ENCODE results near the gene ZNF133. TPM values are rescaled to one million over a fixed set of nuclear protein-coding genes. Genes with fewer than 3 reads are reported as not detected.
"Not testable (repeated sequence)": the region's sequence is repeated elsewhere in the genome, so short reads cannot be mapped to it uniquely, and the experiment has no call there.

Gene ZNF133
- total RNA-seq, 1 donor from 2014 or later, result 7.8 TPM

- Mint-ChIP-seq H3K4me3 (no peak overlapping the region), H3K36me3 (ENCODE audit: low read depth) (no peaks in the 10 kb centered on the region), H3K9me3 (peaks cover 34% of the 10 kb centered on the region), H3K27me3 (ENCODE audit: insufficient read depth) (peaks cover 1% of the 10 kb centered on the region), H3K4me1 (ENCODE audit: low read depth) (no peaks in the 10 kb centered on the region), H3K27ac (no peak overlapping the region)
- DNase-seq (ENCODE audit: low spot score), result no peak
- intact Hi-C loops (cut with micrococcal nuclease), result no loop called here
These were observed 38.7 kb downstream of the ZNF133 start for GRCh38 chr20:18326990-18327389.

GRCh38 chr20:18331694-18332093, 43.4 kb downstream of the ZNF133 start:
- H3K4me3 Mint-ChIP-seq, result no peak overlapping the region
- H3K27me3 Mint-ChIP-seq (ENCODE audit: insufficient read depth), result no peaks in the 10 kb centered on the region
- intact Hi-C loops (cut with micrococcal nuclease), result no loop called here
- H3K36me3 Mint-ChIP-seq (ENCODE audit: low read depth), result no peaks in the 10 kb centered on the region
- DNase-seq (ENCODE audit: low spot score), result no peak
- H3K9me3 Mint-ChIP-seq, result peaks cover 57% of the 10 kb centered on the region
- H3K4me1 Mint-ChIP-seq (ENCODE audit: low read depth), result no peaks in the 10 kb centered on the region
- no peak overlapping the region for H3K27ac Mint-ChIP-seq

GRCh38 chr20:18349749-18350148, 61.4 kb downstream of the ZNF133 start:
- H3K9me3 Mint-ChIP-seq; intact Hi-C loops (cut with micrococcal nuclease); H3K4me3 Mint-ChIP-seq; H3K4me1 Mint-ChIP-seq (ENCODE audit: low read depth); H3K27ac Mint-ChIP-seq; H3K36me3 Mint-ChIP-seq (ENCODE audit: low read depth); DNase-seq (ENCODE audit: low spot score); H3K27me3 Mint-ChIP-seq (ENCODE audit: insufficient read depth): not testable (repeated sequence)

GRCh38 chr20:18359854-18360253, 71.5 kb downstream of the ZNF133 start:
- Mint-ChIP-seq H3K4me1 (ENCODE audit: low read depth) (no peaks in the 10 kb centered on the region), H3K27me3 (ENCODE audit: insufficient read depth) (peaks cover 6% of the 10 kb centered on the region), H3K36me3 (ENCODE audit: low read depth) (no peaks in the 10 kb centered on the region), H3K9me3 (no peaks in the 10 kb centered on the region), H3K4me3 (no peak overlapping the region), H3K27ac (no peak overlapping the region)
- intact Hi-C loops (cut with micrococcal nuclease), result no loop called here
- no peak for DNase-seq (ENCODE audit: low spot score)

- no peak overlapping the region for H3K27ac Mint-ChIP-seq
- no peaks in the 10 kb centered on the region for H3K36me3 Mint-ChIP-seq (ENCODE audit: low read depth)
- DNase-seq (ENCODE audit: low spot score), result no peak
- no peaks in the 10 kb centered on the region for H3K9me3 Mint-ChIP-seq
- intact Hi-C loops (cut with micrococcal nuclease), result no loop called here
- peaks cover 4% of the 10 kb centered on the region for H3K27me3 Mint-ChIP-seq (ENCODE audit: insufficient read depth)
- H3K4me3 Mint-ChIP-seq, result no peak overlapping the region
- H3K4me1 Mint-ChIP-seq (ENCODE audit: low read depth), result no peaks in the 10 kb centered on the region
These were observed 72.3 kb downstream of the ZNF133 start for GRCh38 chr20:18360635-18361034.

GRCh38 chr20:18361678-18362077, 73.4 kb downstream of the ZNF133 start:
- no peak for DNase-seq (ENCODE audit: low spot score)
- Mint-ChIP-seq H3K27me3 (ENCODE audit: insufficient read depth) (peaks cover 4% of the 10 kb centered on the region), H3K4me3 (no peak overlapping the region), H3K36me3 (ENCODE audit: low read depth) (no peaks in the 10 kb centered on the region), H3K4me1 (ENCODE audit: low read depth) (no peaks in the 10 kb centered on the region), H3K27ac (no peak overlapping the region), H3K9me3 (no peaks in the 10 kb centered on the region)
- intact Hi-C loops (cut with micrococcal nuclease), result no loop called here

GRCh38 chr20:18362916-18363315, 74.6 kb downstream of the ZNF133 start:
- Mint-ChIP-seq H3K4me3 (no peak overlapping the region), H3K27ac (no peak overlapping the region), H3K36me3 (ENCODE audit: low read depth) (no peaks in the 10 kb centered on the region), H3K4me1 (ENCODE audit: low read depth) (no peaks in the 10 kb centered on the region), H3K27me3 (ENCODE audit: insufficient read depth) (peaks cover 3% of the 10 kb centered on the region), H3K9me3 (no peaks in the 10 kb centered on the region)
- intact Hi-C loops (cut with micrococcal nuclease), result no loop called here
- DNase-seq (ENCODE audit: low spot score), result no peak

- no peak for DNase-seq (ENCODE audit: low spot score)
- H3K9me3 Mint-ChIP-seq, result no peaks in the 10 kb centered on the region
- H3K4me3 Mint-ChIP-seq, result no peak overlapping the region
- H3K36me3 Mint-ChIP-seq (ENCODE audit: low read depth), result no peaks in the 10 kb centered on the region
- intact Hi-C loops (cut with micrococcal nuclease), result no loop called here
- H3K27me3 Mint-ChIP-seq (ENCODE audit: insufficient read depth), result no peaks in the 10 kb centered on the region
- no peaks in the 10 kb centered on the region for H3K4me1 Mint-ChIP-seq (ENCODE audit: low read depth)
- H3K27ac Mint-ChIP-seq, result no peak overlapping the region
These were observed 75.4 kb downstream of the ZNF133 start for GRCh38 chr20:18363708-18364107.

- no peak for DNase-seq (ENCODE audit: low spot score)
- no peak overlapping the region for H3K4me3 Mint-ChIP-seq
- no peaks in the 10 kb centered on the region for H3K9me3 Mint-ChIP-seq
- no peaks in the 10 kb centered on the region for H3K36me3 Mint-ChIP-seq (ENCODE audit: low read depth)
- no peak overlapping the region for H3K27ac Mint-ChIP-seq
- no peaks in the 10 kb centered on the region for H3K4me1 Mint-ChIP-seq (ENCODE audit: low read depth)
- intact Hi-C loops (cut with micrococcal nuclease), result no loop called here
- H3K27me3 Mint-ChIP-seq (ENCODE audit: insufficient read depth), result no peaks in the 10 kb centered on the region
These were observed 76.4 kb downstream of the ZNF133 start for GRCh38 chr20:18364768-18365167.

Other genes with a start within 250 kb of the ZNF133 start
- gene OVOL2, start 230.6 kb upstream of the ZNF133 start, total RNA-seq, result not detected in 2 replicates
- gene KAT14, start 150.7 kb upstream of the ZNF133 start, total RNA-seq, result 17.1 and 17.9 TPM in 2 replicates
- 16.3 and 16.7 TPM in 2 replicates for gene PET117, start 150.7 kb upstream of the ZNF133 start, total RNA-seq
- gene DZANK1, start 178.5 kb downstream of the ZNF133 start, total RNA-seq, result 1.1 and 1.8 TPM in 2 replicates
- 13.4 and 16.6 TPM in 2 replicates for gene POLR3F, start 178.9 kb downstream of the ZNF133 start, total RNA-seq
- gene RBBP9, start 208.7 kb downstream of the ZNF133 start, total RNA-seq, result 18.6 and 18.7 TPM in 2 replicates
- 110 and 113 TPM in 2 replicates for gene SEC23B, start 219.4 kb downstream of the ZNF133 start, total RNA-seq